ENCODE measurements around the gene KHDC1L.

DNA sequence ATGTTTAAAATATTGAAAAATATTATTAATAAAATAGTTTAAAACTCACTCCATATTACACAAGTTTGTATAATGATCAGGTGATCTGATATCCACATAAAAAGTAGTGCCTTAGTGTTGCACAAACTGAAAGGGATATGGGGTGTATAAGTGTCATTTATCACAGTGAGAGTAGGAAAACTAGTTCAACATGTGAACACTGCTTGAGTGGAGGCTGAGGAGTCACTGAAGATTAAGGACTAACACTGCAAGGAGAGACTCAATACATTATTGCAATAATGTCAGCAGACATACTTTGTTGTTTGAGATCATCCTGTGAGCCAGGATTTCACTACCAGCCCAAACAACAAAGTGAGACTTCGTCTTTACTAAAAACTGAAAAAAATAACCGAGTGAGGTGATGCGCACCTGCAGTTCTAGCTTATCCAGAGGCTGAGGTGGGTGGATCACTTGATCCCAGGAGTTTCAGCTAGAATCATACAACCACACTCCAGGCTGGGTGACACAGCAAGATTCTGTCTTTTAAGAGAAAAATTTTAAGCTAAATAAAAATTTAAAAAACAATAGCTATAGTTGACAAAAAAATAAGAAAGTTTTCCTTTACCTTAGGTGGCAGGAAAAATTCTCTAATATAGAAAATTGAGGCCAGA lies 2.4 kb upstream of the KHDC1L start:
- TF ChIP-seq, protein P1, sequence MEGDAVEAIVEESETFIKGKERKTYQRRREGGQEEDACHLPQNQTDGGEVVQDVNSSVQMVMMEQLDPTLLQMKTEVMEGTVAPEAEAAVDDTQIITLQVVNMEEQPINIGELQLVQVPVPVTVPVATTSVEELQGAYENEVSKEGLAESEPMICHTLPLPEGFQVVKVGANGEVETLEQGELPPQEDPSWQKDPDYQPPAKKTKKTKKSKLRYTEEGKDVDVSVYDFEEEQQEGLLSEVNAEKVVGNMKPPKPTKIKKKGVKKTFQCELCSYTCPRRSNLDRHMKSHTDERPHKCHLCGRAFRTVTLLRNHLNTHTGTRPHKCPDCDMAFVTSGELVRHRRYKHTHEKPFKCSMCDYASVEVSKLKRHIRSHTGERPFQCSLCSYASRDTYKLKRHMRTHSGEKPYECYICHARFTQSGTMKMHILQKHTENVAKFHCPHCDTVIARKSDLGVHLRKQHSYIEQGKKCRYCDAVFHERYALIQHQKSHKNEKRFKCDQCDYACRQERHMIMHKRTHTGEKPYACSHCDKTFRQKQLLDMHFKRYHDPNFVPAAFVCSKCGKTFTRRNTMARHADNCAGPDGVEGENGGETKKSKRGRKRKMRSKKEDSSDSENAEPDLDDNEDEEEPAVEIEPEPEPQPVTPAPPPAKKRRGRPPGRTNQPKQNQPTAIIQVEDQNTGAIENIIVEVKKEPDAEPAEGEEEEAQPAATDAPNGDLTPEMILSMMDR (IDR thresholded peaks at IDR 0.05; ENCODE audit: low read depth, low read length) = no peak
- no peak for TF ChIP-seq EZH2phosphoT487 (IDR thresholded peaks at IDR 0.05; ENCODE audit: low read depth)

All from OCI-LY3 (cell line).